ENCODE results near the gene PRKAG2.

PRKAG2 gene

GRCh38 chr7:151662251-151662826, 214.6 kb downstream of the PRKAG2 start:
- no peak for DNase-seq

DNA sequence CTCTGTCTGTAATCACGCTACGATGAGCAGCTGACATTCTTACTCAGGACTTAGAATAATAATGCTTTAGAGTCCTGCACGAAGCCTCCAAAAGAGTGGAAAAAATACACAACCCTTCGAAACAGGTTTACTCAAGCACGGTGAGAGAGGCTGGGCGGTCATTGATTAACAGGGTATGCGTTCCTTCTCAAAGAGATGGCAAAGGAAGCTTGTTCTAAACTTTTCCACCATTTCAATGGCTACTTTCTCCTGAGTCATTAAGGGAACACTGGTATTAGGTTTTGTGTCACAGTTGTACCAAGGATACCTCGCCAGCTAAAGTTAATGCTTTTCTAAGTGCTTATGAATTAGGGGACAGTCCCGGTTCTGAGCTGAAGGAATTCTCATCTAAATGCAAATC, 215.3 kb downstream of the PRKAG2 start:
- no peak for DNase-seq

DNA sequence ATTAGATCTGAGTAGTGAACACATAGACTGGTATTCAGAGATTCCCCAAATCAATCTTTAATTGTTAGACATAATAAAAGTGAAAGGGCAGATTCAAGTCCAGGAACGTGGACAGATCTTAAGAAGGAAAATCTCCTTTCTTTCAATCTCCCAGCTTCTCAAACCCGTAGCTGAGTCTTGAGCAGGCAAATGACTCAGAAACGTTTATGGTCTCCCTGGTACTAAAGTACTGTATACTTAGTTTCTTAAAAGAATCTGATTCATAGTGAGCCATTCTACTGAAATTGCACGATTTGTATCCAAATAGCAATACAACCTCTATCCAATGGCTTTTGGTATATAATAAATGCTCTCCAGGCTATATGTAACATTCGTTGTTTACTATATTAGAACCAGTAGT, 216.8 kb downstream of the PRKAG2 start:
- DNase-seq, result no peak

- DNase-seq, result no peak
Observed at GRCh38 chr7:151659219-151659618, 217.7 kb downstream of the PRKAG2 start.

DNA sequence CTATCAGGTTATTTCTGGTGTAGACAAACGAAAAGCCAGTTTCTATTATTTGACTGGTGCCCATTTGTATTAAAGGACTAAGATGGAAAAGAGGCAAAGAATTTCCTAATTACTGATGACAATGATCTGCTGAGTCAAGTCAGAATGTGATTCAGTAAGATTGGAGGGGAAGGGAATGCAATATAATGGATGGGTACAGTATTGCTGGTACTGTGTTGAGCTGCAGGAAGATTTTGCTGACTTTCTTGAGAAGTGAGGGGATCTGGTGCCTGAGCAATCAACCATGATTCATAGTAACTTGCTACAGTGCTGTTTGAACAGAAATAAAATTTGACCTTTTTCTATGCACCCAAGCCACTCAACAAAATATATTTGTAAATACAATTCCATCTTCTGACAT, 218.1 kb downstream of the PRKAG2 start:
- DNase-seq, result no peak

DNA sequence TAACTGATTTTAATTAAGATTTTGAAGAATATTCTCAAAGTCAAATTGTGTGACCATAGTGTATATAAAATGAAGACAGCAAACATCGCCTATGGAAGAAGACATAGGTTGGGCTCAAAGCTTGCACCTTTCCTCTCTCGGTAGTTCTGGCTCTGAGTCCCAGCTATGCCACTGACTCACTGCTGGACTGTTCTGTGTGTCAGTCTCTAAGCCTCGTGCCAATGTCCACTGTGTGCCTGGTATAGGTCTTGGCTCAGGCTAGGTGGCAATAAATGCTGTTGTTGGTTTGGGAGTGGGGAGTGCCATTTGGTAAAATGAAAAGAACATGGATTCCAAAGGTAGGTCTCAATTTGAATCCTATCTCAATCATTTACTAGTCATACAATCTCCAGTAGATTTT, 219.7 kb downstream of the PRKAG2 start:
- no peak for DNase-seq

- DNase-seq, result no peak
Observed at GRCh38 chr7:151655555-151655954, 221.4 kb downstream of the PRKAG2 start.

GRCh38 chr7:151652111-151652510, 224.8 kb downstream of the PRKAG2 start:
- DNase-seq, result no peak

DNA sequence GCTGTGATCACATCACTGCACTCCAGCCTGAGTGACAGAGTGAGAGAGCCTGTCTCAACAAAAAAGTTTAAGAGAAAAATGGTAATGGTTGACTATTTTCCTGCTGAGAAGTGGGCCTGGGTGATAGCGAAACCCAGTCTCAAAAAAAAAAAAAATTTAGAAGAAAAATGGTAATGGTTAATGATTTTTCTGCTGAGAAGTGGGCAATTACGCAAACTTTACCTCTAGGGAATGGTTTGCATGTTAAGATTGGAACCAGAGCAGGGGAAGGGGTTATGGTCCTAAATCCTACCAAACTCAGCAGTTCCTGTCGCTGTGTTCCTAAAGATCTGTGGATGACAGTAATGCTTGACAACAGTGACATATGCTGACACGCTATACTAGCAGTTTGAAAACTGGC, 226.8 kb downstream of the PRKAG2 start:
- DNase-seq, result no peak

GRCh38 chr7:151648429-151648828, 228.5 kb downstream of the PRKAG2 start:
- DNase-seq, result no peak

DNA sequence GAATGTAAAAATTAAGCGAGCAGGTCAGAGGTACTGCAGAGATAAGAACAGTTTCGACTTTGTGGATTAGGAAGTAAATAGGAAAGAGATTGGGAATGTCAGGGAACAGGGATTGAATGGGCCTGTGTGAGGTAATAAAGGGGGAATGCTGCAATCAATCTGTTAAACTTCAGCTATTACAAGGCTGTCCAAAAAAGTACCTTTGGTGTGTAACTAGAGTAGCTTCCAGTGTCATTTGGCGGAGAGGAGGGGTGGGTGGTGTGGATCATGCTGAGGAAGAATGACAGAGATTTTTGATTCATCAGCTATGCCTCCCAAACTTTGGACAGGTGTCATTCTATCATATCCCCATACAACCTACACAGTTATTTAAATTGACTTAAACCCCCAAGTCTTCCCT, 229.0 kb downstream of the PRKAG2 start:
- DNase-seq, result no peak

DNA sequence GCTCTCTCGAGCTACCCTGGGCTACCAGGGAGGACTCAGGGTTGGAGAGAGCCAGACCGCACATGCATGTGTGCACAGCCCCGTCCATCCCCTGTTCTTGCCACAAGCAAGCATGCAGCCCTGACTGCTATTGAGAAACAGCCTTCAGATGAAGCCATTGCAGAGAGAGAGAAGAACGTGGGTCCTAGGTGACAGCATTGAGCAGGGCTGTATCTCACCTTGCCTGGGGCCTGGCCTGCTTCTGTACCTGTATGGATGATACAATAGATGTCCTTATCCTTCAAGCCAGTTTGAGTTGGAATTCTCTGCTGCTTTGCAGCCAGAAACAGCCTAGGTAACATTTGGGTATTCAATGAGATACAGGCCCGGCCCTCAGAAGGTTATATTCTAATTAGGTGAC, 229.9 kb downstream of the PRKAG2 start:
- DNase-seq, result no peak

DNA sequence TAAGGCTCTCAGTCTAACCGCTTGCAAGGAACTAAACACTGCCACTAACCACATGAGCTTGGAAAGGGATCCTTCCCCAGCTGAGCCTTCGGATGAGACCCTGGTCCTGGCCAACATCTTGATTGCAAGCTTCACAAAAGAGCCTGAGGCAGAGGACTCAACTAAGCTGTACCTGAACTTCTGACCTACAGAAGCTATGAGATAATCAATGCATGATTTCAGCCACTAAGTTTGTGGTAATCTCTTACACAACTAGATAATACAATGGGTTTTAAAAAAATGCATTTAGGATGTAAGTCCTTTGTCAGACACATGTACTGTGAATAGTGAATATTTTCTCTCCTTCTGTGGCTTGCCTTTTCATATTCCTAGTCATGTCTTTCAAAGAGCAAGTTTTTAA, 231.6 kb downstream of the PRKAG2 start:
- no peak for DNase-seq

GRCh38 chr7:151644554-151644953, 232.4 kb downstream of the PRKAG2 start:
- no peak for DNase-seq

- DNase-seq, result no peak
Observed at GRCh38 chr7:151642746-151643145, 234.2 kb downstream of the PRKAG2 start.

GRCh38 chr7:151641587-151641986, 235.3 kb downstream of the PRKAG2 start:
- no peak for DNase-seq

DNA sequence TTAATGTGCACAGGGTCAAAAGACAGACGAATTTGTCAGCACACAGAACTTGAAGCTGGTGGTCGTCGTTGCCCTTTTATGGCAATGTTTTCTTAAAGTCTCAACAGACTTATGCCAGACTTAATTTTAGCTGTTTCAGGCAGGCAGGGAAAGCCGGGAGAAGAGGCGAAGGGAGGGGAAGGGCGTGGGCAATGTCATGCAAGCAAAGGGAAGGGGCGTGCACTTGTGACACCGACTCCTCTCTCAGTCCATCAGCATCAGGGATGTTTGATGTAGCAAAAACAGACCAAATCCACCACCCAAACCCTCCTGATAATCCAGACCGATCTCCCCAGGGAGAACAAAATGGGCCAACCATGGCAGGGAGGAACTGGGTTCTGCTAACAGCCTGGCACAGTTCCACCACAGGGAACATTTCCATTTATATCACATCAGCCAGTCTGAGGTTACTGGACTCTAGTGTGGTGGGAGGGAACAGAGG, 239.1 kb downstream of the PRKAG2 start:
- DNase-seq, result no peak

GRCh38 chr7:151634643-151635042, 242.3 kb downstream of the PRKAG2 start:
- no peak for DNase-seq

GRCh38 chr7:151633516-151633812, 243.5 kb downstream of the PRKAG2 start:
- no peak for DNase-seq

DNA sequence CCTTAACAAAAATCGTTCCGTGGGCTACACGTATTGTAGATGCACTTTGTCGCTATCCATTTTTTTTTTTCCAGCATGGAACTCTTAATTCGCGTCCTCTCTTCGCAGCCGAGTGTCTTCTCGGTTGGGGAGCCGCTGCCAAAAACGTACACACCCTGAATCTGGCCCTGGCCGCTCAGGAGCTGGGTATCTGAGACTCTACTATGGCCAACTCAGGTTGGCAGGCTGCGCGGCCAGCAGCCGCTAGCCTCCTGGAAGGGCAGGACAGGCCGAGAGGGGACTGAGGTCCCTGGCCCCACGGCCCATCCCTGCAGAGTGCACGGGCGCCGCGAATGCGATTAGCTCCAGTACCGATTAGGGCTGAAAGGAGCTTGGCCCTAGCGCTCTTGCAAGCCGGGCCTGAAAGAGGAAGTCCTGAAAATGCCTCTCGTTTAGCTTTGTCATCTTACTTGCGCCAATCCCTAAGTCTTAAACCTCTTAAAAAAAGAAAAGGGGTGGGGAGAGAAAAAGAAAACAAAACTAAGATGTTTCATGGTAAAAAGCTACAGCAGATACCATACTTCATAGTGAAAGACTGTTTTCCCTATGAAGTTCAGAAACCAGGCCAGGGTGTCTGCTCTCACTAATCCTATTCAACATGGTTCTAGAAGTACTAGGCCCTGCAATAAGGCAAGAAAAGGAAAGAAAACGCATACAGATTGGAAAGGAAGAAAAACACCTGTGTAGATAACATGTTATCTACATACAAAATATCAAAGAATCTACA, 244.0 kb downstream of the PRKAG2 start:
- peak; percentile 52 for DNase-seq

DNA sequence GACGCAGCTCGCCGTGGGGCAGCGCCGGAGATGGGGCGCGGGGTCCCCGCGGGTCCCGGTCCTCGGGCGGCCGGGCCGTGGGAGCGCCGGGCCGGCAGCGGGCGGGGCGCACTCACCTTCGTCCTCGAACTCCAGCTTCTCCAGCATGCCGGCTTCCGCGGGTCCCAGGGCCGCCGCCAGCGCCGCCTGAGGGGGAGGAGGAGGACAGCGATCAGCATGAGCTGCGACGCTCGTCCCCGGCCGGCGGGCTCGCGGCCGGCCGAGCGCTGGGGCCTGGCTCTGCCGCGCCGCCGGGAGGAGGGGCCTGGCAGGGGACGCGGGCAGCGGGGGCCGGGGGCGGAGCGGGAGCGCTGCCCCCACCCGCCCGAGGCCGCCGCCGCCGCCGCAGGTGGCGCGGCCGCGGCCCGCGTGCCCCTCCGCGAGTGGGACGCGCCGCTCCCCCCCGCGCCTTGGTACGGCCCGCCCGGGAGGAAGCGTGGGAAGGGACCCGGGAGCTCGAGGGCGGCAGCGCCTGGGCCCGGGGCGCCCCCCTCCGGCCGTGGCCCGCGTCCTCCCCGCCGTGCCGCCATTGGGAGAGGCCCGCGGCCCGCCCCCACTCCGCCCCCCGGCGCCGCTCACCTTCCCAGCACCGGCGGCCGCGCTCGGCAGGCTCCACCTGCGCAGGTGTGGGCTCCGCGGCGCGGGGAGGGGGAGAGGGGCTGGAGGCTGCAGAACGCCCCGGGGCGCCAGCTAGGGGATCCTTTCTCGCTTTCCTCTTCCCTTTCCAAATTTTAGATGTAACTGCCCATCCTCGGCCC, 244.8 kb downstream of the PRKAG2 start:
- peak; percentile 80 for DNase-seq

- DNase-seq, result peak; percentile 22
Observed at GRCh38 chr7:151631570-151631952, 245.4 kb downstream of the PRKAG2 start.

DNA sequence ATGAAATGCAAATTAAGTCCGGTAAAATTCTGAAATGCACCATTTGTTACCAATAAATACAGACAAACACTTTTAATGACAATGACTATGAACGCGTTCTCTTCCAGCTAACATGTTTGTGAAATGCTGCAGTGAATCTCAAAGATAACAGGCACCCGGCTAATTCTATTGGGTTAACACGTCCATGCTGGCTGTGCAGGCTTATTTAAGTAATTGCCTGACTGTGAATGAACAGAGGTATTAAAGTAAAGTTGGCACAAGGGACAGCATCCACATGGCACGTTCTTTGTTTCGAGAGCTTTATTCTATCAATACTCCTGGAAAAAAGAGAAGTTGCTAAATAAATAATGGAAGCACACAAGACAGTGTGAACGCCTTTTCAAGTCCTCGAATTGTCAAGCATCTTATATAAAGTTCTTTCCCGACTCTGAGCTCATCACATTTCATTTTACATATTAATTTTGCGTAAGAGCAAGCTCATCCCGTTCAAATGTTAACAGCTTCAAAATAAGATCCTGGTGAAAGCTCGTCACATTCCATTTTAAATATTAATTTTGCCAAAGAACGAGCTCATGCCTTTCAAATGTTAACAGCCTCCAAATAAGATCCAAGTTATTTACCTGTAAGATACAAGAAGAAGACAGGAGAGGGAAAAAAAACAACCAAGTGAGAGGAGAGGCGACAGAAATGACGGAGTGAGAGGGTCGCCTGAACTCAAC, 245.9 kb downstream of the PRKAG2 start:
- no peak for DNase-seq

DNA sequence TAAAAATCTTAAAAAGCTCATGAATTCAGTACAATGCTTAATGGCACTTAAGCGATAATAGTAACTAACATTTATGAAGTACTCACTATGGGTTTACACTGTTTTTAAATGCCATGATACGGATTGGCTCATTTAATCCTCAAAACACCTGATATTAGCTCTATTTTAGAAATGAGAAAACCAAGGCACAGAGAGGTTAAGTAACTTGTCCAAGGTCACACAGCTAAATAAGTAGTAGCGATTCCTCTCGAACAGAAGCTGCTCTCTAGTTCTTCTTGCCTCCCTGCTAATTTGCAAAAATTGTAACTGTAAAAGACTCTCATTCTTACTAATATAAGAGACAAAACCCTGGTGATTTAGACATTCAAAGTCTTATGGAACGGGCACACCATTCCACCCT, 246.6 kb downstream of the PRKAG2 start:
- no peak for DNase-seq

Data from DMS153 (cell line).